DND-41 (cell line): Measurements from ENCODE around the gene SLC35B1.
A peak's percentile ranks its signal among the peaks of the same experiment; 100 is the strongest.

ENCODE experiments used
- ATAC-seq: fragments of 200-7000 bp; cut with Tn5 transposase; 3 replicates; pipeline ENCODE4 v1.9.1; 2021; ENCODE audit warnings: low read depth; ENCODE audit not compliant: insufficient read depth
- DNase-seq: peaks from one replicate; pipeline ENCODE4 v3.0.0-alpha.2; 2020
- H2AFZ ChIP-seq: 2 replicates; pipeline ENCODE4 v1.6.0; 2012; ENCODE audit warnings: low read depth, low read length
- H3K27ac ChIP-seq: 2 replicates; pipeline ENCODE4 v1.5.1; 2012; ENCODE audit warnings: low read length, inconsistent platforms
- H3K27me3 ChIP-seq: fragments of 200-600 bp; sonication (generic); 2 replicates; pipeline ENCODE4 v1.6.0; 2012; ENCODE audit warnings: low read length, mild to moderate bottlenecking, inconsistent platforms; ENCODE audit not compliant: insufficient read depth, poor library complexity
- H3K36me3 ChIP-seq: 2 replicates; pipeline ENCODE4 v1.5.1; 2012; ENCODE audit warnings: low read length, inconsistent platforms; ENCODE audit not compliant: insufficient read depth
- H3K4me1 ChIP-seq: 2 replicates; pipeline ENCODE4 v1.5.1; 2012; ENCODE audit warnings: mild to moderate bottlenecking, low read length; ENCODE audit not compliant: insufficient read depth
- H3K4me2 ChIP-seq: 2 replicates; pipeline ENCODE4 v1.6.0; 2012; ENCODE audit warnings: mild to moderate bottlenecking, moderate library complexity, low read length, inconsistent platforms; ENCODE audit not compliant: insufficient read depth
- H3K4me3 ChIP-seq, 2 experiments: fragments of 200-600 bp in 1 of 2; shearing (Covaris generic) in 1 of 2; 2 replicates each; pipeline ENCODE4 v1.5.1; 2012 to 2016; ENCODE audit warnings: inconsistent platforms in 2 of 2, low read length in 2 of 2, mild to moderate bottlenecking in 2 of 2, low read depth in 1 of 2, moderate library complexity in 1 of 2
- H3K79me2 ChIP-seq: 2 replicates; pipeline ENCODE4 v1.6.0; 2012; ENCODE audit warnings: low read length, inconsistent platforms; ENCODE audit not compliant: insufficient read depth
- H3K9ac ChIP-seq: 2 replicates; pipeline ENCODE4 v1.6.0; 2012; ENCODE audit warnings: low read depth, mild to moderate bottlenecking, inconsistent platforms, low read length, moderate library complexity
- H3K9me3 ChIP-seq: 2 replicates; pipeline ENCODE4 v1.5.1; 2012; ENCODE audit warnings: low read length, moderate library complexity, mild to moderate bottlenecking, inconsistent platforms; ENCODE audit not compliant: insufficient read depth, severe bottlenecking
- H4K20me1 ChIP-seq: 2 replicates; pipeline ENCODE4 v1.6.0; 2012; ENCODE audit warnings: low read length; ENCODE audit not compliant: insufficient read depth
- CTCF ChIP-seq: IDR thresholded peaks from 2 replicates; pipeline ENCODE4 v1.5.1; 2012; ENCODE audit warnings: borderline replicate concordance, low read length, moderate library complexity, mild to moderate bottlenecking; ENCODE audit not compliant: poor library complexity, severe bottlenecking; ENCODE audit errors: extremely low read depth
- EZH2 ChIP-seq: IDR thresholded peaks from 3 replicates; pipeline ENCODE4 v1.6.1; 2012; ENCODE audit warnings: borderline replicate concordance, low read depth, mild to moderate bottlenecking, moderate library complexity, low read length, inconsistent platforms; ENCODE audit not compliant: severe bottlenecking

Gene SLC35B1

GRCh38 chr17:49707608-49708514 lies at the start of gene SLC35B1:
SLC35B1 (minus strand) TSS chr17:49707964; CDS start chr17:49707833, 131 bp downstream.
- H4K20me1 ChIP-seq, result no peaks in the 10 kb centered on the region
- peak within 1 kb of the TSS; percentile 69 to 84 for H3K4me3 ChIP-seq
- TF ChIP-seq EZH2 (no peak), CTCF (peak; percentile 97)
- peak; percentile 99 for DNase-seq
- ATAC-seq, result peak; percentile 94
- H2AFZ ChIP-seq, result peak within 1 kb of the TSS; percentile 82
- peaks cover 40% of the 10 kb centered on the region for H3K36me3 ChIP-seq
- peaks cover 38% of the 10 kb centered on the region for H3K4me1 ChIP-seq
- H3K9me3 ChIP-seq, result no peaks in the 10 kb centered on the region
- no peaks in the 10 kb centered on the region for H3K27me3 ChIP-seq
- peak within 1 kb of the TSS; percentile 89 for H3K27ac ChIP-seq
- H3K4me2 ChIP-seq, result peak within 1 kb of the TSS; percentile 89
- peaks cover 25% of the 10 kb centered on the region for H3K79me2 ChIP-seq
- H3K9ac ChIP-seq, result peak within 1 kb of the TSS; percentile 74

GRCh38 chr17:49757151-49757777 lies 49.5 kb upstream of the SLC35B1 start:
- H3K9ac ChIP-seq, result no peak overlapping the region
- H3K4me2 ChIP-seq, result no peak overlapping the region
- H3K79me2 ChIP-seq, result peaks cover 90% of the 10 kb centered on the region
- no peaks in the 10 kb centered on the region for H3K9me3 ChIP-seq
- H2AFZ ChIP-seq, result no peak overlapping the region
- peaks cover 31% of the 10 kb centered on the region for H3K4me1 ChIP-seq
- DNase-seq (no peak), ATAC-seq (no peak)
- H3K27ac ChIP-seq, result no peak overlapping the region
- H3K27me3 ChIP-seq, result no peaks in the 10 kb centered on the region
- peaks cover 26% of the 10 kb centered on the region for H4K20me1 ChIP-seq
- no peak for TF ChIP-seq EZH2
- TF ChIP-seq CTCF, result no peak
- H3K36me3 ChIP-seq, result peaks cover 26% of the 10 kb centered on the region
- no peak overlapping the region for H3K4me3 ChIP-seq

GRCh38 chr17:49756323-49757150 lies 48.8 kb upstream of the SLC35B1 start:
- ATAC-seq (no peak), DNase-seq (no peak)
- peaks cover 87% of the 10 kb centered on the region for H3K79me2 ChIP-seq
- no peak for TF ChIP-seq CTCF
- H2AFZ ChIP-seq, result no peak overlapping the region
- no peak overlapping the region for H3K9ac ChIP-seq
- H3K36me3 ChIP-seq, result peaks cover 26% of the 10 kb centered on the region
- no peaks in the 10 kb centered on the region for H3K27me3 ChIP-seq
- H3K4me3 ChIP-seq, result no peak overlapping the region
- peaks cover 23% of the 10 kb centered on the region for H3K4me1 ChIP-seq
- no peak overlapping the region for H3K27ac ChIP-seq
- peaks cover 21% of the 10 kb centered on the region for H4K20me1 ChIP-seq
- no peak overlapping the region for H3K4me2 ChIP-seq
- H3K9me3 ChIP-seq, result no peaks in the 10 kb centered on the region
